GM20000 (cell line): ENCODE results near the gene TF.

ENCODE experiments used
- DNase-seq: peaks from one replicate; pipeline ENCODE4 v3.0.0; 2012; ENCODE audit warnings: low spot score
- TF ChIP-seq, protein P1 (sequence below): IDR thresholded peaks from 2 replicates; pipeline ENCODE4 v1.5.1; 2012; ENCODE audit warnings: mild to moderate bottlenecking, control low read depth; ENCODE audit errors: extremely low read depth, missing control alignments

Gene TF

DNA sequence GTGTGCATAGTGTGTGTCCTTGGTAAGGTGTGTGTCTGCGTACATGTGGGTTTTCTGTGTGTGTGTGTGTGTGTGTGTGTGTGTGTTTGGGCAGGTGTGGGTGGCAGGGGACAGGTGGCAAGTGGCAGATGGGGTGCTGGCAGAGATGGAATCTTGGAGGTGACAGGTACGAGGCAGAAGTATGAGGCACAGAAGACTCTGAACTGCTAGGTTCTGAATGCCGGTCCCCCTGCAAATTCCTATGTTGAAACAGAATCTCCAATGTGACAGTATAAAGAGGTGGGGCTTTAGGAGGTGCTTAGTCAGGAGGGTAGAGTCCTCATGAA lies 89.2 kb downstream of the TF start:
- no peak for DNase-seq
- TF ChIP-seq, protein P1, sequence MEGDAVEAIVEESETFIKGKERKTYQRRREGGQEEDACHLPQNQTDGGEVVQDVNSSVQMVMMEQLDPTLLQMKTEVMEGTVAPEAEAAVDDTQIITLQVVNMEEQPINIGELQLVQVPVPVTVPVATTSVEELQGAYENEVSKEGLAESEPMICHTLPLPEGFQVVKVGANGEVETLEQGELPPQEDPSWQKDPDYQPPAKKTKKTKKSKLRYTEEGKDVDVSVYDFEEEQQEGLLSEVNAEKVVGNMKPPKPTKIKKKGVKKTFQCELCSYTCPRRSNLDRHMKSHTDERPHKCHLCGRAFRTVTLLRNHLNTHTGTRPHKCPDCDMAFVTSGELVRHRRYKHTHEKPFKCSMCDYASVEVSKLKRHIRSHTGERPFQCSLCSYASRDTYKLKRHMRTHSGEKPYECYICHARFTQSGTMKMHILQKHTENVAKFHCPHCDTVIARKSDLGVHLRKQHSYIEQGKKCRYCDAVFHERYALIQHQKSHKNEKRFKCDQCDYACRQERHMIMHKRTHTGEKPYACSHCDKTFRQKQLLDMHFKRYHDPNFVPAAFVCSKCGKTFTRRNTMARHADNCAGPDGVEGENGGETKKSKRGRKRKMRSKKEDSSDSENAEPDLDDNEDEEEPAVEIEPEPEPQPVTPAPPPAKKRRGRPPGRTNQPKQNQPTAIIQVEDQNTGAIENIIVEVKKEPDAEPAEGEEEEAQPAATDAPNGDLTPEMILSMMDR = no peak

DNA sequence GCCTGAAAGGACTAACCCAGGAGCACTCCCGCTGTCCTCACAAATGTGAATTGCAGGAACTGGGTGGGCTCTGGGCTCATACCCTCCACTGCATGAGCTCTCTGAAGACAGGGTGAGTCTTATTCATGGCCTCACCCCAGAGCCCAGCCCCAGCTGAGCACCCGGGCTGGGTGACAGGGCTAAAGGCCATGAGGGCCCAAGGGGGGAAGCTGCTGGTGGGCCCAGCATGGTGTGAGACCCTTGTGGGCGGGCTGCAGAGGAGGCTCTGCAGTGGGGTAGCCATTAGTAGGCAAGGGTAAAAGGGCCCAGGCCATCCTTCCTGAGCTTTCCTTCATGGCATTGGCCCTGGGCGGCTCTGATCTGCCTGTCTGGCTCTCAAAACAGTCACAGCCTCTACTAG lies 89.8 kb downstream of the TF start:
- TF ChIP-seq, protein P1 = no peak
- no peak for DNase-seq

DNA sequence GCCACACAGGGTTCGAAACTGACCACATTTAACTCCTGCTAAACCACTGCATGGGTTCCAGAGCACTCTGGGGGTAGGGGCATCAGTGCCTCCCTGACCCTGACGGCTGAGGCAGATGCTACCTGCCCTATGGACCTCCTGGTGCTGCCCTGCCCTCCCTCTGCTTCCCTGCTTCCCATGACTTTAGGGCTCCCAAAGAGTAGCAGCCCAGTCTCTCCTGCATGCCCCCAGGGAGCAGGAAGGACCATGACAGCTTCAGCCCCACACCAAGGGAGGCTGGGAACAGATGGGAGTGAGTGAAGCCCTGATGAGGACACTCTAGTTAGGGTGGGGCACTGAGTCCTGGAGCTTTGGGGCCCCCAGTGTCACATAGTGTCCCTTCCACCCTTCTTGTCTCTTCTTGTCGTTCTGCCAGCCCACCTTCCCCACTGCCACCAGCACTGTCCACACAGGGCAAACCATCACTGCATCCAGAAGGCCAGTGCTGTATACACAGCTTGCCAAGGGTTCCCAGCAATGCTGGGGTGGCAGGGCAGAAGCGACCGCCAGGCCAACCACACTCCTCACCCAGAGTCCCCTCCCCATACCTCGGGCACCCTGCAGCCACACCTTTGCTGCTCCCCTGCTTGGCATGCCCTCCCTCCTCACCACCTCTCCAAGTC lies 90.4 kb downstream of the TF start:
- DNase-seq = no peak
- TF ChIP-seq, protein P1 = no peak

DNA sequence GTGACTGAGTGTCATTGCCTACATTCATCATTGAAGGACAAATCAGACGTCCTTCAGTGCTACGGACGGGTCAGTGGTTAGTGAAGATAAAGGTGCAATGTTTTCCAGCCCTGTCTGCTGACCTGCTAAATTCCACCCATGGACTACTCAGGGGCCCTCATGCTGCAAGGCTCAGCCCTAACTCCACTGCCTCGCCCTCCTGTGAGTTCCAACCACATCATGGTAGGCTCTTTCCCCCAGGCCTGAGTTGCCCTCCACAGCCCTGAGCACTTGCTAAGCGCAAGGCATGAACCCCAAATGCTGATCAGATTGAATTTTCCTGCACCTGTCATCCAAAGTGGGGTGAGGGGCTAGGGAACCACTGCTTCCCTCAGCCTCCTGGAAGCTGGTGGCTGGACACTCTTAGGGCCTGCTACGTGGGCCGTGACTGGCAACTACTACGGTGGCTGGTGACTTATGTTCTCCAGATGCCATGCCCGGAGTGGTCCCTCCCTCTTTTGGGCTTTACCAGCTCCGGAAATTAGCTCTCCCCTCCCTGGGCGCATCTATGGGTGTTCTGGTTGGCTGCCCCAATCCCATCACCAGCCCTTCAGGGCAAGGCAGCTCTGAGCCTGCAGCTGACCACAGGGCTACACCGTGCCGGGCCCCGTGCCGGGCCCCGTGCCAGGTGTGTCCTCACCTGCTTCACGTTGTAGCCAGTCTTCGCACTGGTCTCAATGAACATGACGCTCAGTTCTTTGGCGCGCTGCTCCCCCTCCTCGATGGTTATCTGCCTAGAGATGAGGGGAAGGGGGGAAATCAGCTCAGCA lies 91.5 kb downstream of the TF start:
- TF ChIP-seq, protein P1 = no peak
- DNase-seq = no peak

DNA sequence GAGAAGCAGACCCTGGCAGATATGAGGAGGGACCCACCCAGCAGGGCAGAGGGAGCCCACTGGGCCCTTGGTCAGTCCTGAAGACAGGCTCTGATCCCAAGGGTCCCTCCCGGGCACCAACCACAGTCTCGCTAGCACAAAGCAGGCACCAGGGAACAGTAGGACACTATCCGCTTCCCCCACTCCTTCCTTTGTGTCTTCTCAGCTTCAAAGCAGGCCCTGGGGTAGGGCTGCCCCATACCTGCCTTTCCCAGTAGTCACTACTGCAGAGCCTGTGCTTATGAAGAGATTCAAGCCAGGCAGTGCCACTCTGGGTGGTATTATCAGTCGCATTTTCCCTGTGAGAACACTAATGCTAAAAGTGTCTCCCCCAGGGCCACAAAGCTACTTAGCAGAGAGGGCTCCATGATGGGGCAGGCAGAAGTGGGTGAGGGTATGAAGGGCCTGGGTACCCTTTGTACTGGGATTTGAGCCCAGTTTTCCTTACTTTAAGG lies 92.2 kb downstream of the TF start:
- no peak for DNase-seq
- TF ChIP-seq, protein P1 = no peak

DNA sequence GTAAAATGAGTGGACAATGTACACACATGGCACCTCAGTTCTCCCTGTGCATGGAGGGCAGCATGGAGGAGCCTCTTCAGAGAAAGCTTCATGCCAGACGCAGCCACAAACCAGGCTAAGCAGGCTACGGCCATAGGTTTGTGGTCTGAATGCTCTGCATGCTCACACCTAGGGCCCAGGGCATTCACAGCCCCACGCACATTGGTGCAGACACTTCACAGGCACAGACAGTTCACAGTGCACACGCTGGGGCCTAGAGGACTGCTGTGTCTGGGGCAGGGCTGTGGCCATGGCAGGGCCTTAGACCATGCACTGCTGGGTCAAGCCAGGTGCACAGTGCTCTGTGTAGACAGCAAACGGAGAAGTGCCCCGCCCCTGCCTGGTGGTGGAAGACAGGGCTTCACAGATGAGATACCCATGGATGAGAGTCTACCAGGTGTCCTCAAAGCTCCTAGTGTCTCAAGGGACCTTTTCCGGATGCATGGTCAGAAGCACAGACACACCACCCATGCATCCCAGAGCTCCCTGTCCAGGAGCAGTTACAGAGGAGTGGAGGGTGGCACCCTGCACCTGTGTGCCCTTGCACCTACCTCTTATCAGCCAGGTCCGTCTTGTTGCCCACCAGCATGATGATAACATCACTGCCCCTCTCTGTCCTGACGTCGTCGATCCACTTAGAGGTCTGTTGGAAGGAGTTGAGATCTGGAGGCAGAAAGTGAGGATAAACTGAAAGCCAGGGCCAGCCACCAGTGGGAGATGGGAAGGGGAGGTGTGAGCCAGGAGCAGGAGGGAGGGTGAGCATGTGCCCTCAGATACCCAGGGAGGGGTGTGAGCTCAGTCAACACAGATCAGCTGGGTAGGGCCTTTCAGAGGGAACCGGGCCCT lies 93.0 kb downstream of the TF start:
- DNase-seq = no peak
- TF ChIP-seq, protein P1 = no peak
